ENCODE measurements around the gene RNF146.

- TF ChIP-seq GABPA (IDR thresholded peaks at IDR 0.05 in 1 of 2, conservative IDR thresholded peaks at IDR 0.05 in 1 of 2) = no peak
- no peak for TF ChIP-seq SP1 (IDR thresholded peaks at IDR 0.05)
- TF ChIP-seq JUND (IDR thresholded peaks at IDR 0.05) = no peak
- TF ChIP-seq, protein P1, sequence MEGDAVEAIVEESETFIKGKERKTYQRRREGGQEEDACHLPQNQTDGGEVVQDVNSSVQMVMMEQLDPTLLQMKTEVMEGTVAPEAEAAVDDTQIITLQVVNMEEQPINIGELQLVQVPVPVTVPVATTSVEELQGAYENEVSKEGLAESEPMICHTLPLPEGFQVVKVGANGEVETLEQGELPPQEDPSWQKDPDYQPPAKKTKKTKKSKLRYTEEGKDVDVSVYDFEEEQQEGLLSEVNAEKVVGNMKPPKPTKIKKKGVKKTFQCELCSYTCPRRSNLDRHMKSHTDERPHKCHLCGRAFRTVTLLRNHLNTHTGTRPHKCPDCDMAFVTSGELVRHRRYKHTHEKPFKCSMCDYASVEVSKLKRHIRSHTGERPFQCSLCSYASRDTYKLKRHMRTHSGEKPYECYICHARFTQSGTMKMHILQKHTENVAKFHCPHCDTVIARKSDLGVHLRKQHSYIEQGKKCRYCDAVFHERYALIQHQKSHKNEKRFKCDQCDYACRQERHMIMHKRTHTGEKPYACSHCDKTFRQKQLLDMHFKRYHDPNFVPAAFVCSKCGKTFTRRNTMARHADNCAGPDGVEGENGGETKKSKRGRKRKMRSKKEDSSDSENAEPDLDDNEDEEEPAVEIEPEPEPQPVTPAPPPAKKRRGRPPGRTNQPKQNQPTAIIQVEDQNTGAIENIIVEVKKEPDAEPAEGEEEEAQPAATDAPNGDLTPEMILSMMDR (IDR thresholded peaks at IDR 0.05; ENCODE audit: low read depth, low read length, missing input control) = no peak
- TF ChIP-seq YY1 (IDR thresholded peaks at IDR 0.05) = no peak
- no peak for TF ChIP-seq REST (IDR thresholded peaks at IDR 0.05)
- TF ChIP-seq MAX (IDR thresholded peaks at IDR 0.05) = no peak
- TF ChIP-seq TAF1 (conservative IDR thresholded peaks at IDR 0.05) = no peak
- TF ChIP-seq FOXA2 (IDR thresholded peaks at IDR 0.05) = no peak
- no peak for TF ChIP-seq FOXA1 (IDR thresholded peaks at IDR 0.05)
- TF ChIP-seq NR2F2 (IDR thresholded peaks at IDR 0.05) = no peak
- TF ChIP-seq ATF3 (IDR thresholded peaks at IDR 0.05) = no peak
Observed at GRCh38 chr6:127291495-127291894, 24.8 kb downstream of the RNF146 start.

All from liver (tissue), 3 donors.